Medulla oblongata (tissue), 1 donor: ENCODE measurements around the gene GDF15.
"Not testable (repeated sequence)": the region's sequence is repeated elsewhere in the genome, so short reads cannot be mapped to it uniquely, and the experiment has no call there.

Source experiments
- DNase-seq: peaks from one replicate; pipeline ENCODE4 v3.0.0-alpha.2; 2015; ENCODE audit errors: extremely low spot score

The GDF15 gene

DNA sequence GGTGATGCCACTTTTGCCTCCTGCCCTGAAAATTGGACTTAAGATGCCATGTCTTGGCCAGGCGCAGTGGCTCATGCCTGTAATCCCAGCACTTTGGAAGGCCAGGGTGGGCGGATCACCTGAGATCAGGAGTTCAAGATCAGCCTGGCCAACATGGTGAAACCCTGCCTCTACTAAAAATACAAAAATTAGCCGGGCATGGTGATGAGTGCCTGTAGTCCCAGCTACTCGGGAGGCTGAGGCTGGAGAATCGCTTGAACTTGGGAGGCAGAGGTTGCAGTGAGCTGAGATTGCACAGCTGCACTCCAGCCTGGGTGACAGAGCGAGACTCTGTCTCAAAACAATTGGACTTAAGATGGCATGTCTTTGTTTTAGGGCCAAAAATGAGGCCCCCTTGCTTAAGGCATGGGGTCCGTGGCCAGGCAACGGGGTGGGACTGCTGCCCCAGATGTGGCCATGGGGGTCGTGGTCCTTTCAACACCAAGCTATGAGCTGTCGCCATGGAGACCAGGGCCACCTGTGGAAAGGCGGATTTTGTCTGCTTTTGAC, 21.6 kb upstream of the GDF15 start:
- DNase-seq, result not testable (repeated sequence)

- peak; percentile 79 for DNase-seq
Observed at GRCh38 chr19:18364826-18365528, 21.0 kb upstream of the GDF15 start.

DNA sequence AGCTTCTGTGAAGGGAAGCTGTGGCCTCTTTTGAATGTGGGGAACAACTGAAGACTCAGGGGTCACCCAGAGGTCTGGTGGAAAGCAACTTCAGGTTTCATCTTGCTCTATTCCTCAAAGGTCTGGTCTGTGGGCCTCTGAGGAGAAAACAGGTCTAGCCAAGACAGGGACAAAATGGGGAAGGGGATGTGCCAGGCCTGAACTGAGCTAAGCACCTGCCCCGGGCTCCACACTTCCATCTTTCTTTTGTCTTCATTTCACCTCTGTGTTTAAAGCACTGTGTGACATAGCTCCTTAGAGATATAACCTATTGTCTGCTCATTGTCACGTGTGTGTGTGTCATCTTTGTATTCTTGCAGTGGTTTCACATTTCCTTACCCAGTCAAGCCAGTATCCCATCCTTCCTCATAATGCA, 19.9 kb upstream of the GDF15 start:
- no peak for DNase-seq

- DNase-seq, result no peak
Observed at GRCh38 chr19:18368504-18369222, 17.3 kb upstream of the GDF15 start.

- no peak for DNase-seq
Observed at GRCh38 chr19:18373407-18373891, 12.5 kb upstream of the GDF15 start.

DNA sequence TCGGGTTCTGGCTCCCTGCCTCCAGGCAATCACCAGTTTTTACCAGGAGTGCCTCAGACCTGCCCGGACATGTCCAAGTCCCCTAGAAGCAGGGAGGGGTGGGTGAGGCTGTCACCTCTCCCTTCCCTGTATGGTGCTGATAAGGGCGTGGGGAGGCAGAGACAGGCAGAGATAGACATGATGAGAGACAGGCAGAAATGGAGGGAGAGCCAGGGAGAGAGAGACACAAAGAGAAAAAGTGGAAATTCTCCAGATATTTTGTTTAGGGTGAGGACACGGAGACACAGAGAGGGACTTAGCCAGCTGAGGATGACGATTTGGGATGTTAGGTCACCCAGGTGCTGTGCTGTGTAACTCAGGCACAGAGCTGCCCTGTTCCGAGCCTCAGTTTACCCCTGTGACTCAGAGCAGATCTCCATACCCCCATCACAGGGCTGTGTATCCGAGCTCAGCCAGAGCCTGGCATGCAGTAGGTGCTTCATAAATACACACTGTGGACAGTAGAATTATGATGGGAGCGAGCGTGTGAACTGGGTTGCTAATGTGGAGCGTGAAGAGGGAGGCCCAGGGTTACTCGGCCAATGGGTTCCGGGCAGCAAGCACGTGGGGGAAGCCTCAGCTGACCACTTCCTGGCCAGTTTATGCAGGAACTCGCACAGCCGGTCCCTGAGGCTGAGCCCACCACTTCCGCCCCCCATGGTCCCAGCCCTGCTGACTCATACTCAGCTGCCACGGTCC, 11.9 kb upstream of the GDF15 start:
- DNase-seq, result peak; percentile 80

- DNase-seq, result no peak
Observed at GRCh38 chr19:18377026-18377425, 8.9 kb upstream of the GDF15 start.

- DNase-seq, result peak; percentile 51
Observed at GRCh38 chr19:18379803-18380747, 5.9 kb upstream of the GDF15 start.

DNA sequence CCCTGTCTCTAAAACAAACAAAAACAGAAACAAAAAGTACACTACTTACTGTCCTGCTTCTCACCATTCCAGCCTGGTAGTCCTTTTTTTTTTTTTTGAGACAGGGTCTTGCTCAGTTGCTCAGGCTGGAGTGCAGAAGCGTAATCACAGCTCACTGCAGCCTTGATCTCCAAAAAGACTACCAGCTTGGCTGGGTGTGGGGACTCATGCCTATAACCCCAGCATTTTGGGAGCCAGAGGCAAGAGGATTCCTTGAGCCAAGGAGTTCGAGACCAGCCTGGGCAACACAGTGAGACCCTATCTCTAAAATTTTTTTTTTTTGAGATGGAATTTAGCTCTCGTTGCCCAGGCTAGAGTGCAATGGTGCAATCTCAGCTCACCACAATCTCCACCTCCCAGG, 5.1 kb upstream of the GDF15 start:
- DNase-seq, result no peak

DNA sequence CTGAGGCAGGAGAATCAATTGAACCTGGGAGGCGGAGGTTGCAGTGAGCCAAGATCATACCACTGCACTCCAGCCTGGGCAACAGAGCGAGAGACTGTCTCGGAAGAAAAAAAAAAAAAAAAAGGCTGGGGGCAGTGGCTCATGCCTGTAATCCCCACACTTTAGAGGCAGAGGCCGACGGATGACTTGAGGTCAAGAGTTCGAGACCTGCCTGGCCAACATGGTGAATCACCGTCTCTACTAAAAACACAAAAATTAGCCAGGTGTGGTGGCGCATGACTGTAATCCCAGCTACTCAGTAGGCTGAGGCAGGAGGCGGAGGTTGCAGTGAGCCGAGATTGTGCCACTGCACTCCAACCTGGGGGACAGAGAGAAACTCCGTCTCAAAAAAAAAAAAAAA, 2.3 kb upstream of the GDF15 start:
- DNase-seq, result not testable (repeated sequence)

- DNase-seq, result no peak
Observed at GRCh38 chr19:18384775-18385174, 1.2 kb upstream of the GDF15 start.

- DNase-seq, result no peak
Observed at GRCh38 chr19:18385359-18385674, 641 bp upstream of the GDF15 start.

DNA sequence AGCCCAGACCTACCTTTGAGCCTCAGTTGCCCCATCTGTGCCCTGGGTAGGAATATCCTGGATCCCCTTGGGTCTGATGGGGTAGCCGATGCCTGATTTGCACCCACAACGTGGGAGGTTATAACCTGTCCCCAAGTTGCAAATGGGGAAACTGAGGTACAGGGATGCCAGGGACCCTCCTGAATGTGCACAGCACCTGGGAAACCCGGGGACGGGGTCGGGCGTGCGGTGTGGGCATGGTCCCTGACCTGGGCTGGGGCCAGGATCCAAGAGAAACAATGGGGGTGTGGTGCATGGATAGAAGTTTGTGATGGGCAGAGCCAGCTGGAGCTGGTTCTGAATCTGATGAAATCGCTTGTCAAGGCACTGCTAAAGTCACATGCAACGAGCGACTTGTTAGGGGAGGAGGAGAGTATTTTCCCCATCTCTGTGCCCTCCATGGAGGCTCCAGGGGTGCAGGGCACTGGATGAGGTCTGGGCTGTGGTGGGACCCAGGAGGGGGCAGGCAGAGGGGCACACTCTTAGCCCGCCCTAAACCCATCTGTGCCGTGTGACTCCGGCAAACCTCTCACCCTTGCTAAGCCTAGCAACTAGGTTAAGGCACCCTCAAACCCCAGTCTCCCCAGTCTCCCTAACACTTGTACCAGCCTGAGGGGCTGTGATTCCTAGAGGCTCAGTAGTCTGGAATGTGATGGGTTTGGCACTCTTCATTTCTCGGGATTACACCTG, 749 bp downstream of the GDF15 start:
- DNase-seq, result no peak

DNA sequence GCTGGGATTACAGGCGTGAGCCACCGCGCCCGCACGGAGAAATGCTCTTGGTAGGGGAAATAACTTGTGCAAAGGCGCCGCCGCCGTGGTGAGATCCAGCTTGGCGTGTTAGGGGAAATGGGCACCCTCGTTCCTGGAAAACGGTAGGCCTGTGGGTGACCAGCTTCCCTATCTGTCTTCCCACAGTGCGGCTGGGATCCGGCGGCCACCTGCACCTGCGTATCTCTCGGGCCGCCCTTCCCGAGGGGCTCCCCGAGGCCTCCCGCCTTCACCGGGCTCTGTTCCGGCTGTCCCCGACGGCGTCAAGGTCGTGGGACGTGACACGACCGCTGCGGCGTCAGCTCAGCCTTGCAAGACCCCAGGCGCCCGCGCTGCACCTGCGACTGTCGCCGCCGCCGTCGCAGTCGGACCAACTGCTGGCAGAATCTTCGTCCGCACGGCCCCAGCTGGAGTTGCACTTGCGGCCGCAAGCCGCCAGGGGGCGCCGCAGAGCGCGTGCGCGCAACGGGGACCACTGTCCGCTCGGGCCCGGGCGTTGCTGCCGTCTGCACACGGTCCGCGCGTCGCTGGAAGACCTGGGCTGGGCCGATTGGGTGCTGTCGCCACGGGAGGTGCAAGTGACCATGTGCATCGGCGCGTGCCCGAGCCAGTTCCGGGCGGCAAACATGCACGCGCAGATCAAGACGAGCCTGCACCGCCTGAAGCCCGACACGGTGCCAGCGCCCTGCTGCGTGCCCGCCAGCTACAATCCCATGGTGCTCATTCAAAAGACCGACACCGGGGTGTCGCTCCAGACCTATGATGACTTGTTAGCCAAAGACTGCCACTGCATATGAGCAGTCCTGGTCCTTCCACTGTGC, 2.4 kb downstream of the GDF15 start:
- peak; percentile 70 for DNase-seq

DNA sequence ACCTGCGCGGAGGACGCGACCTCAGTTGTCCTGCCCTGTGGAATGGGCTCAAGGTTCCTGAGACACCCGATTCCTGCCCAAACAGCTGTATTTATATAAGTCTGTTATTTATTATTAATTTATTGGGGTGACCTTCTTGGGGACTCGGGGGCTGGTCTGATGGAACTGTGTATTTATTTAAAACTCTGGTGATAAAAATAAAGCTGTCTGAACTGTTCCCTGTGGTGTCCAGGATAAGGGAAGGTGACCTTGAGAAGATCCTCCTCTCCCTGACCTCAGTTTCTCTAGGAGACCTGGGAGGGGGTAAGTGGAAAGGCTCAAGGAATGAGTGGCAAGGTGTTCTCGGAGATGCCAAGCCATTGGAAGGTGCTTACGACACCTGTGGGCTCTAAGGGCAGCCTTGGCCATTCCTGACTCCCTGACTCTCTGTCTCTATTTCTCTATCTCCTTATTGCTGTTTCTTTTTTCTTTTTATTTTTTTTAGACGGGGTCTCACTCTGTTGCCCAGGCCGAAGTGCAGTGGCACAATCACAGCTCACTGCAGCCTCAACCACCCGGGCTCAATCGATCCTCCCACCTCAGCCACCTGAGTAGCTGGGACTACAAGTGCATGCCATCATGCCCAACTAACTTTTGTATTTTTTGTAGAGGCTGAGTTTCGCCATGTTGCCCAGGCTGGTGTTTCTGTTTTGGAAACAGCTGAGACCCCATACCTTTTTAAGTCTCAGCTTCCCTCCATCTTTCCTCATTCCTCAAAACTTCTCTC, 3.2 kb downstream of the GDF15 start:
- DNase-seq, result no peak

DNA sequence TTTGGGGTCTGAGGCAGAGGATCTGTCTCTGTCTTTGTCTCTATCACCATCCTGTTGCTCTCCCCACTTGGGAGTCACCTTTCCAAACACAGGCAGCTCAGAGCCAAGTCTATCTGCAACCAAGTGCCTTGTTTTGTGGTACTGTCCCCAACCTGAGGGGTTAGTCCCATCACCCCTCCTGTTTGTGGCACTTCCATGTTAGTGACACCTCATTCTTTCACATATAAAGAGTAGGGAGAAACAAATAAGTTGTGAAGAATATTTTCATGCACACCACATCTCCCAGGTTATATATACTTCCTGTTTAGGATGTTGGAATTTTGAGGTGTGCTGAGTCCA, 3.7 kb downstream of the GDF15 start:
- DNase-seq, result no peak

DNA sequence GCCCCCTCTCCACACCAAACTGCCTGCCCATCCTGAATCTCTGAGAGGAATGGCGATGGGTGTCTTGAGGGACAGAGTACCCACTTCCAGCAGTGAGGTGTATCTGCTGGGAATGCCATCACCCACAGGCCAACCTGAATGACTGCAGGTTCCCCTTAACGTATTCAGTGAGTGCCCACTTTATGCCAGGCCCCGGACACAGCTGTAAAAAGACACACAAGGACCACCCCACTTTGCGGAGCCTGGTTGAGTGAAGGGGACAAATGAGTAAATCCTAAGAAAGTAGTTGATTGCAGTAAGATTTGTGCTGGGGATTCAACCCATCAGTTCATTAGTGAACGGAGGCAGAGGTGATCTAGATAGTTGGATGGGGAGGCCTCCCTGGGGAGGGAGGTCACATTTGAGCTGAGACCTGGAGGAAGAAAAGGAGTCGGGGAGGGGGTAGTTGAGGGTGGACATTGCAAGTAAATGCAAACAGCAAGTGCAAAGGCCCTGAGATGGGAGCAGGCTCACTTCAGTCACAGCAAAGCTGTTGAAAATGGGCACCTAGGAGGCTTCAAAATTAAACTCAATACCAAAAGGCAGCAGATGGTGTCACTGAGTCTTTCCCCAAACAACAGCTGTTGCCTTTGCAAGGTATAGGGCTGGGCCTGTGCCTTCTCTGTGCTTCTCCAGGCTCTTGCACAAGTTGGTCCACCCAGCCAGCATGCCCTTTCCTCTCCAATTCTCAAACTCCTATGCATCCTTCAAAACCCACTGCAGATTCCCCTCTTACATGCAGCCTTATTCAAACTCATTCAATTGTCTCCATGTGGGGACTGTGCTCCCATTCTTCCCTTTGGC, 4.3 kb downstream of the GDF15 start:
- DNase-seq, result no peak

DNA sequence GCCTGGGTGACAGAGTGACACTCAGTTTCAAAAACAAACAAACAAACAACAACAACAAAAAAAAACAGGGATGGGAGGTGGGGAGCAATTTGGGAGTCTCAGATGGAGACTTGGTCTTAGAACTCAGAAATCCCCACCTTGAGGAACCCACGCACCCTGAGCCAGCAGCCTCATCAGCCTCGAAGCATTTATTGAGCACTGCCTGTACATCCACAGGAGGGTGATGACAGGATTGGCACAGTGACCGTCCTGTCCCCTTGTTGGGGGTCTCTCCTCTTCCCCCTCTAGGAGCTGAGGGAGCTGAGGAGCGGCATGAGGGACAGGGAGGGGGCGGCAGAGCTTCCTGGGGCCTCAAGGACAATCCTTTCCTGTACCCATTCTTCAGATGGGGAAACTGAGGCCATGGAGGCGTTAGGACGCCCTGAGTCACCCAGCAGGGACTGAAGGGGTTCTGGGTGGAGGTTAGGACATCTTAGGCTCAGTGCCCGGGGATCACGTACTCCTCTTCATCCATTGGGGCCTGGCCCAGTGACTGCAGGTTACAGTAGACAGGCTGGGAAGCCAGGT, 5.6 kb downstream of the GDF15 start:
- no peak for DNase-seq
